ENCODE data around the gene DMD. TPM values are rescaled to one million over a fixed set of nuclear protein-coding genes. Genes with fewer than 3 reads are reported as not detected.
"Not testable (repeated sequence)": the region's sequence is repeated elsewhere in the genome, so short reads cannot be mapped to it uniquely, and the experiment has no call there.

The DMD gene
- total RNA-seq, 2 donors from 2014 or later: 2.8 to 3.4 TPM

- DNase-seq (ENCODE audit: low spot score): no peak
Measured at GRCh38 chrX:32839781-32840180, 371.6 kb downstream of the DMD start.

GRCh38 chrX:32825009-32825408 lies 386.3 kb downstream of the DMD start:
- no peaks in the 10 kb centered on the region for H3K4me1 Mint-ChIP-seq (ENCODE audit: low read depth in 2 of 2)
- no peak overlapping the region for H3K27ac Mint-ChIP-seq
- H3K9me3 Mint-ChIP-seq: no peaks in the 10 kb centered on the region
- DNase-seq (ENCODE audit: low spot score) (no peak), ATAC-seq (no peak)
- H3K36me3 Mint-ChIP-seq: no peaks in the 10 kb centered on the region
- no peak overlapping the region for H3K4me3 Mint-ChIP-seq
- no peaks in the 10 kb centered on the region for H3K27me3 Mint-ChIP-seq

More at GRCh38 chrX:32839781-32840180, 371.6 kb downstream of the DMD start:
- Mint-ChIP-seq H3K27me3 (no peaks in the 10 kb centered on the region), H3K4me1 (ENCODE audit: low read depth in 2 of 2) (no peaks in the 10 kb centered on the region), H3K36me3 (no peaks in the 10 kb centered on the region), H3K27ac (no peak overlapping the region), H3K4me3 (no peak overlapping the region), H3K9me3 (peaks cover 14% of the 10 kb centered on the region)
- ATAC-seq: no peak

- ATAC-seq (no peak), DNase-seq (ENCODE audit: low spot score) (no peak)
- Mint-ChIP-seq H3K9me3 (peaks cover 10% of the 10 kb centered on the region), H3K4me3 (no peak overlapping the region), H3K36me3 (peaks cover 9% of the 10 kb centered on the region), H3K4me1 (ENCODE audit: low read depth in 2 of 2) (no peaks in the 10 kb centered on the region), H3K27me3 (no peaks in the 10 kb centered on the region), H3K27ac (no peak overlapping the region)
Measured at GRCh38 chrX:32804034-32804433, 407.3 kb downstream of the DMD start.

GRCh38 chrX:32798990-32799389 lies 412.4 kb downstream of the DMD start:
- no peak for ATAC-seq
- Mint-ChIP-seq H3K36me3 (peaks cover 5% of the 10 kb centered on the region), H3K4me3 (no peak overlapping the region), H3K27ac (no peak overlapping the region), H3K27me3 (no peaks in the 10 kb centered on the region), H3K4me1 (ENCODE audit: low read depth in 2 of 2) (no peaks in the 10 kb centered on the region), H3K9me3 (peaks cover 6% of the 10 kb centered on the region)
- no peak for DNase-seq (ENCODE audit: low spot score)

- ATAC-seq (no peak), DNase-seq (ENCODE audit: low spot score) (no peak)
- no peak overlapping the region for H3K27ac Mint-ChIP-seq
- H3K4me3 Mint-ChIP-seq: no peak overlapping the region
- H3K4me1 Mint-ChIP-seq (ENCODE audit: low read depth in 2 of 2): no peaks in the 10 kb centered on the region
- H3K9me3 Mint-ChIP-seq: peaks cover 3% of the 10 kb centered on the region
- H3K36me3 Mint-ChIP-seq: no peaks in the 10 kb centered on the region
- no peaks in the 10 kb centered on the region for H3K27me3 Mint-ChIP-seq
Measured at GRCh38 chrX:32788936-32789335, 422.4 kb downstream of the DMD start.

GRCh38 chrX:32780109-32780508 lies 431.2 kb downstream of the DMD start:
- no peak overlapping the region for H3K27ac Mint-ChIP-seq
- no peak overlapping the region for H3K4me3 Mint-ChIP-seq
- no peaks in the 10 kb centered on the region for H3K36me3 Mint-ChIP-seq
- H3K9me3 Mint-ChIP-seq: peaks cover 4% of the 10 kb centered on the region
- no peaks in the 10 kb centered on the region for H3K27me3 Mint-ChIP-seq
- DNase-seq (ENCODE audit: low spot score) (no peak), ATAC-seq (no peak)
- no peaks in the 10 kb centered on the region for H3K4me1 Mint-ChIP-seq (ENCODE audit: low read depth in 2 of 2)

GRCh38 chrX:32778965-32779364 lies 432.4 kb downstream of the DMD start:
- no peaks in the 10 kb centered on the region for H3K4me1 Mint-ChIP-seq (ENCODE audit: low read depth in 2 of 2)
- H3K27ac Mint-ChIP-seq: no peak overlapping the region
- DNase-seq (ENCODE audit: low spot score) (no peak), ATAC-seq (no peak)
- H3K36me3 Mint-ChIP-seq: no peaks in the 10 kb centered on the region
- no peaks in the 10 kb centered on the region for H3K27me3 Mint-ChIP-seq
- no peak overlapping the region for H3K4me3 Mint-ChIP-seq
- peaks cover 4% of the 10 kb centered on the region for H3K9me3 Mint-ChIP-seq

GRCh38 chrX:32774966-32775365 lies 436.4 kb downstream of the DMD start:
- Mint-ChIP-seq H3K4me1 (ENCODE audit: low read depth in 2 of 2) (no peaks in the 10 kb centered on the region), H3K4me3 (no peak overlapping the region), H3K27ac (no peak overlapping the region), H3K9me3 (peaks cover 4% of the 10 kb centered on the region), H3K27me3 (no peaks in the 10 kb centered on the region), H3K36me3 (no peaks in the 10 kb centered on the region)
- ATAC-seq (no peak), DNase-seq (ENCODE audit: low spot score) (no peak)

- no peaks in the 10 kb centered on the region for H3K36me3 Mint-ChIP-seq
- H3K9me3 Mint-ChIP-seq: no peaks in the 10 kb centered on the region
- no peaks in the 10 kb centered on the region for H3K27me3 Mint-ChIP-seq
- no peak for ATAC-seq
- DNase-seq (ENCODE audit: low spot score): no peak
- H3K4me3 Mint-ChIP-seq: no peak overlapping the region
- no peak overlapping the region for H3K27ac Mint-ChIP-seq
- H3K4me1 Mint-ChIP-seq (ENCODE audit: low read depth in 2 of 2): no peaks in the 10 kb centered on the region
Measured at GRCh38 chrX:32749070-32749469, 462.3 kb downstream of the DMD start.

GRCh38 chrX:32745323-32745722 lies 466.0 kb downstream of the DMD start:
- ATAC-seq: no peak
- Mint-ChIP-seq H3K9me3 (peaks cover 3% of the 10 kb centered on the region), H3K4me1 (ENCODE audit: low read depth in 2 of 2) (no peaks in the 10 kb centered on the region), H3K27ac (no peak overlapping the region), H3K4me3 (no peak overlapping the region), H3K36me3 (no peaks in the 10 kb centered on the region), H3K27me3 (no peaks in the 10 kb centered on the region)
- DNase-seq (ENCODE audit: low spot score): no peak

- Mint-ChIP-seq H3K4me1 (ENCODE audit: low read depth in 2 of 2) (no peaks in the 10 kb centered on the region), H3K4me3 (no peak overlapping the region), H3K27me3 (no peaks in the 10 kb centered on the region), H3K9me3 (peaks cover 3% of the 10 kb centered on the region), H3K27ac (no peak overlapping the region), H3K36me3 (no peaks in the 10 kb centered on the region)
- DNase-seq (ENCODE audit: low spot score) (no peak), ATAC-seq (no peak)
Measured at GRCh38 chrX:32744921-32745320, 466.4 kb downstream of the DMD start.

GRCh38 chrX:32741910-32742309 lies 469.4 kb downstream of the DMD start:
- DNase-seq (ENCODE audit: low spot score) (no peak), ATAC-seq (no peak)
- no peak overlapping the region for H3K27ac Mint-ChIP-seq
- peaks cover 6% of the 10 kb centered on the region for H3K9me3 Mint-ChIP-seq
- no peaks in the 10 kb centered on the region for H3K36me3 Mint-ChIP-seq
- H3K4me1 Mint-ChIP-seq (ENCODE audit: low read depth in 2 of 2): no peaks in the 10 kb centered on the region
- no peak overlapping the region for H3K4me3 Mint-ChIP-seq
- H3K27me3 Mint-ChIP-seq: no peaks in the 10 kb centered on the region

- Mint-ChIP-seq H3K4me3 (no peak overlapping the region), H3K4me1 (ENCODE audit: low read depth in 2 of 2) (no peaks in the 10 kb centered on the region), H3K36me3 (no peaks in the 10 kb centered on the region), H3K9me3 (no peaks in the 10 kb centered on the region), H3K27me3 (no peaks in the 10 kb centered on the region), H3K27ac (no peak overlapping the region)
- ATAC-seq (no peak), DNase-seq (ENCODE audit: low spot score) (no peak)
Measured at GRCh38 chrX:32708542-32708941, 502.8 kb downstream of the DMD start.

GRCh38 chrX:32705385-32705784 lies 506.0 kb downstream of the DMD start:
- DNase-seq (ENCODE audit: low spot score); H3K36me3 Mint-ChIP-seq; H3K9me3 Mint-ChIP-seq; H3K4me1 Mint-ChIP-seq (ENCODE audit: low read depth in 2 of 2); H3K27ac Mint-ChIP-seq; H3K27me3 Mint-ChIP-seq; ATAC-seq; H3K4me3 Mint-ChIP-seq: not testable (repeated sequence)

GRCh38 chrX:32687379-32687778 lies 524.0 kb downstream of the DMD start:
- ATAC-seq (no peak), DNase-seq (ENCODE audit: low spot score) (no peak)
- Mint-ChIP-seq H3K9me3 (no peaks in the 10 kb centered on the region), H3K4me1 (ENCODE audit: low read depth in 2 of 2) (no peaks in the 10 kb centered on the region), H3K36me3 (no peaks in the 10 kb centered on the region), H3K27me3 (no peaks in the 10 kb centered on the region), H3K27ac (no peak overlapping the region), H3K4me3 (no peak overlapping the region)
